Nephron (organoid): ENCODE measurements around the gene GRAMD2A.

Experiments used
- H3K27ac Mint-ChIP-seq, 3 experiments: 2 replicates each; pipeline ENCODE4 v1.8.0; 2020; ENCODE audit warnings: mixed read lengths in 3 of 3, mild to moderate bottlenecking in 2 of 3, moderate library complexity in 1 of 3
- H3K27me3 Mint-ChIP-seq: 2 replicates; pipeline ENCODE4 v1.8.0; 2021; ENCODE audit warnings: low read depth, mild to moderate bottlenecking, moderate library complexity, mixed read lengths
- H3K36me3 Mint-ChIP-seq: 2 replicates; pipeline ENCODE4 v1.8.0; 2020; ENCODE audit warnings: low read depth, mixed read lengths
- H3K4me1 Mint-ChIP-seq: 2 replicates; pipeline ENCODE4 v1.8.0; 2020; ENCODE audit warnings: mixed read lengths
- H3K4me3 Mint-ChIP-seq, 3 experiments: 2 replicates each; pipeline ENCODE4 v1.8.0; 2020; ENCODE audit warnings: mild to moderate bottlenecking in 3 of 3, mixed read lengths in 3 of 3, moderate library complexity in 2 of 3
- H3K9me3 Mint-ChIP-seq: 2 replicates; pipeline ENCODE4 v1.8.0; 2020; ENCODE audit warnings: mixed read lengths
- CTCF ChIP-seq, 3 experiments: fragments of 200-600 bp; sonication (generic); IDR thresholded peaks; one replicate each; pipeline ENCODE4 v1.5.0; 2021; ENCODE audit warnings: antibody characterized with exemption in 3 of 3; ENCODE audit not compliant: unreplicated experiment in 3 of 3

Gene GRAMD2A

GRCh38 chr15:72237029-72237852 is 39.7 kb upstream of the GRAMD2A start:
- TF ChIP-seq CTCF (IDR thresholded peaks at IDR 0.05; ENCODE audit: unreplicated experiment in 3 of 3): no peak
- Mint-ChIP-seq H3K27ac (no peak overlapping the region), H3K4me3 (no peak overlapping the region), H3K27me3 (no peaks in the 10 kb centered on the region), H3K9me3 (no peaks in the 10 kb centered on the region), H3K4me1 (peaks cover 12% of the 10 kb centered on the region), H3K36me3 (peaks cover 23% of the 10 kb centered on the region)

- peaks cover 15% of the 10 kb centered on the region for H3K36me3 Mint-ChIP-seq
- H3K4me1 Mint-ChIP-seq: peaks cover 19% of the 10 kb centered on the region
- no peak for TF ChIP-seq CTCF (IDR thresholded peaks at IDR 0.05; ENCODE audit: unreplicated experiment in 3 of 3)
- no peak overlapping the region for H3K4me3 Mint-ChIP-seq
- H3K9me3 Mint-ChIP-seq: no peaks in the 10 kb centered on the region
- H3K27ac Mint-ChIP-seq: no peak overlapping the region
- H3K27me3 Mint-ChIP-seq: no peaks in the 10 kb centered on the region
Measured at GRCh38 chr15:72236381-72237003, 38.9 kb upstream of the GRAMD2A start.

- Mint-ChIP-seq H3K9me3 (no peaks in the 10 kb centered on the region), H3K36me3 (peaks cover 5% of the 10 kb centered on the region)
Measured at GRCh38 chr15:72235298-72235697, 37.7 kb upstream of the GRAMD2A start.

GRCh38 chr15:72233769-72234168 is 36.2 kb upstream of the GRAMD2A start:
- no peaks in the 10 kb centered on the region for H3K36me3 Mint-ChIP-seq
- TF ChIP-seq CTCF (IDR thresholded peaks at IDR 0.05; ENCODE audit: unreplicated experiment in 3 of 3): no peak

More at GRCh38 chr15:72235298-72235697, 37.7 kb upstream of the GRAMD2A start:
- H3K27me3 Mint-ChIP-seq: no peaks in the 10 kb centered on the region
- H3K4me3 Mint-ChIP-seq: no peak overlapping the region
- no peak overlapping the region for H3K27ac Mint-ChIP-seq
- peaks cover 21% of the 10 kb centered on the region for H3K4me1 Mint-ChIP-seq
- TF ChIP-seq CTCF (IDR thresholded peaks at IDR 0.05; ENCODE audit: unreplicated experiment in 3 of 3): no peak

GRCh38 chr15:72231833-72232478 is 34.4 kb upstream of the GRAMD2A start:
- H3K9me3 Mint-ChIP-seq: no peaks in the 10 kb centered on the region

More at GRCh38 chr15:72233769-72234168, 36.2 kb upstream of the GRAMD2A start:
- no peaks in the 10 kb centered on the region for H3K27me3 Mint-ChIP-seq
- no peaks in the 10 kb centered on the region for H3K9me3 Mint-ChIP-seq
- peak overlapping the region in 2 of 3 experiments; percentile 53 to 66 for H3K4me3 Mint-ChIP-seq
- H3K4me1 Mint-ChIP-seq: peaks cover 28% of the 10 kb centered on the region
- no peak overlapping the region for H3K27ac Mint-ChIP-seq

More at GRCh38 chr15:72231833-72232478, 34.4 kb upstream of the GRAMD2A start:
- TF ChIP-seq CTCF (IDR thresholded peaks at IDR 0.05; ENCODE audit: unreplicated experiment in 3 of 3): no peak
- Mint-ChIP-seq H3K4me3 (peak overlapping the region; percentile 94 to 96 (median 95)), H3K4me1 (peaks cover 43% of the 10 kb centered on the region), H3K36me3 (no peaks in the 10 kb centered on the region), H3K27me3 (no peaks in the 10 kb centered on the region), H3K27ac (peak overlapping the region; percentile 93 to 98 (median 97))
